GM10266 (cell line): ENCODE results near the gene SSMEM1.

ENCODE experiments used
- DNase-seq: peaks from one replicate; pipeline ENCODE4 v3.0.0; 2012; ENCODE audit errors: extremely low spot score
- CTCF ChIP-seq: IDR thresholded peaks from 2 replicates; pipeline ENCODE4 v1.5.1; 2012; ENCODE audit warnings: mild to moderate bottlenecking, low read depth; ENCODE audit not compliant: control insufficient read depth, insufficient read depth; ENCODE audit errors: missing control alignments

Gene SSMEM1

DNA sequence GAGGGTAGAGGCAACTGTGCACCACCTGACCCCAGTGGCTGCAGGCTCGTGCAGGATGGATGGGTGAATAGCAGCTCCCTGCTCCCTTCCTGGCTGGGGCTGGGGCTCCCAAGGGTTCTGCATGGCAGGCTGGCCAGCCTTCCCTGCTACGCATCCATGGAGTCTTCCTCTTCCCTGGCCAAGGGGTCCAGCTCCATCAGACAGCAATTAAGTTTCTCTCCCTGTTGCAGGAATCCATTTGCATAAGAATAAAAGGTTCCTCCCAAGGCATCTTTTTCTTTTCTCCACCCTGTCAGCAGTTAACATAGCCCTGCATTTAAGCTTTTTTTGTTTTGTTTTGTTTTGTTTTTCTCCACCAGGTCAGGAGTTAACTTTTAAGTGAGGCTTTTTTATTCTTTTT is 49.0 kb downstream of the SSMEM1 start:
- no peak for TF ChIP-seq CTCF
- DNase-seq: no peak

GRCh38 chr7:130258494-130259078 is 50.9 kb downstream of the SSMEM1 start:
- TF ChIP-seq CTCF: no peak
- DNase-seq: no peak

DNA sequence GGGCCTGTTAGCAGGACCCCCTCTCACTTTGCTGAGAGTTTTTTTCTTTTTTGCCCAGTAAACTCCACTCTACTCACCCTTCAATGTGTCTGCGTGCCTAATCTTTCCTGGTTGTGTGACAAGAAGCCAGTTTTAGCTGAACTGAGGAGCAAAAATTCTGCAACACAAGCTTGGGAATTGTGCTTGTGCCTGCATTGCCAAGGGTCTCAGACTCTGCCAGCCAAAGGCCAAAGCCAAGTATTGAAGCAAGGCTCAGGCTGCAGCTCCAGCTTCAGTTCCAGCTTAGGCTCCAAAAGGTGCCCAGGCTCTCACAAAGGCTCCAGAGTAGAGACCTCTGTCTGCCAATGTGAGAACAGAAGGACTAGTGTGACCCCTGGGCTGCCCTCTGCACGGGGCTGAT is 54.8 kb downstream of the SSMEM1 start:
- no peak for DNase-seq
- no peak for TF ChIP-seq CTCF

DNA sequence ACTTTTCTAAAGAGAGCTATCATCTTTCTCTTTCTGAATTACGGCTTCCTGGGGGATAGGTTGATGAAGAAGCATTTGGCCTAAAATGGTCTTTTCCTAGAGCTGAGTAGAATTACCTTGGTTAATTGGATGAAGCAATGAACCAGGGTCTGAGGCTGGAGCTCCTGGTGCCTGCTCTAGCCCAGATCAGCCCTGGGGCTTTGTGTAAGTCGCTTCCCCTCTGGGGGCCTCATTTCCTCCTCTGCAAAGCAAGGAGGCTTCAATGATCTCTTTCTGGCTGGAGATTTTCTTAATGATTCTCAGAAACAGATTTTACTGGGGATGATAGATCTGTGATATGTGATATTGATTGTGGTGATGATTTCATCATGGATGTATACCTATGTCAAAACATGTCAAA is 55.5 kb downstream of the SSMEM1 start:
- no peak for TF ChIP-seq CTCF
- DNase-seq: no peak
